Tibial nerve (tissue), 4 donors: ENCODE measurements around the gene SFPQ. TPM values are rescaled to one million over a fixed set of nuclear protein-coding genes. Genes with fewer than 3 reads are reported as not detected.

ENCODE experiments used
- DNase-seq, 2 donors: peaks; one replicate each; pipeline ENCODE4 v3.0.0-alpha.2; 2019; ENCODE audit warnings: low spot score in 2 of 2
- H3K27ac ChIP-seq, 4 donors: fragments of 200-600 bp; sonication (generic) in 3 of 4; one replicate each; pipeline ENCODE4 v1.5.1; 2017 to 2019; ENCODE audit warnings: mild to moderate bottlenecking in 1 of 4
- H3K27me3 ChIP-seq, 2 donors: fragments of 200-600 bp; sonication (generic) in 1 of 2; one replicate each; pipeline versions ENCODE4 v1.5.1 to v1.6.0; 2017 to 2019
- H3K36me3 ChIP-seq, 3 donors: fragments of 200-600 bp; sonication (generic); one replicate each; pipeline ENCODE4 v1.5.1; 2018 to 2019
- H3K4me1 ChIP-seq, 4 donors: fragments of 200-600 bp; sonication (generic) in 3 of 4; one replicate each; pipeline ENCODE4 v1.5.1; 2017 to 2019
- H3K4me3 ChIP-seq, 4 donors: fragments of 200-600 bp; sonication (generic) in 3 of 4; one replicate each; pipeline ENCODE4 v1.5.1; 2017 to 2019; ENCODE audit warnings: mild to moderate bottlenecking in 1 of 4, moderate library complexity in 1 of 4
- H3K9me3 ChIP-seq, 4 donors: fragments of 200-600 bp; sonication (generic) in 3 of 4; one replicate each; pipeline ENCODE4 v1.5.1; 2017 to 2019
- CTCF ChIP-seq, 5 experiments: fragments of 200-600 bp in 3 of 5; fragments of 450-650 bp in 2 of 5; sonication (generic) in 3 of 5; IDR thresholded peaks; one replicate each; pipeline ENCODE4 v1.5.1; 2016 to 2019; ENCODE audit warnings: antibody characterized with exemption in 5 of 5, mild to moderate bottlenecking in 3 of 5, moderate library complexity in 2 of 5
- EP300 ChIP-seq, 2 donors: sonication (generic); formaldehyde crosslinking; IDR thresholded peaks; one replicate each; pipeline ENCODE4 v1.6.1; 2017; ENCODE audit warnings: antibody characterized with exemption in 2 of 2, mild to moderate bottlenecking in 1 of 2
- POLR2A ChIP-seq, 2 donors: fragments of 450-650 bp; IDR thresholded peaks; one replicate each; pipeline ENCODE4 v1.6.1; 2017; ENCODE audit warnings: antibody characterized with exemption in 2 of 2, mild to moderate bottlenecking in 2 of 2, moderate library complexity in 2 of 2
- WGBS, 2 donors: methylation state at CpG; one replicate each; pipeline ENCODE4 v1.1.5; 2018; 5-methylcytosine and 5-hydroxymethylcytosine counted together
- total RNA-seq, 4 donors: library from RNA; depleted of rRNA; stranded (reverse); fragments of >200 nt; gene quantifications; one replicate each; pipeline ENCODE4 v1.1.0, GENCODE V29; 2016

Gene SFPQ
- total RNA-seq, 4 donors from 2014 or later, result 243 to 318 (median 267) TPM

- peak; percentile 68 to 69 for DNase-seq
- Histone ChIP-seq H3K4me1 (peaks cover 0 to 48% (median 34%) of the 10 kb centered on the region in 4 donors), H3K27me3 (no peaks in the 10 kb centered on the region), H3K36me3 (peaks cover 11 to 43% (median 19%) of the 10 kb centered on the region in 3 donors), H3K27ac (peak overlapping the region; percentile 97 to 100 (median 99)), H3K9me3 (no peaks in the 10 kb centered on the region), H3K4me3 (peak overlapping the region; percentile 90 to 100 (median 96))
- 1% methylated on average over 51 to 60 of the region's 94 CpGs for WGBS, 2 donors
- peak in 1 of 2 donors; percentile 83 for TF ChIP-seq EP300 (IDR thresholded peaks at IDR 0.05)
- TF ChIP-seq POLR2A (IDR thresholded peaks at IDR 0.05), result peak in 1 of 2 donors; percentile 62
- TF ChIP-seq CTCF (IDR thresholded peaks at IDR 0.05), result peak in 4 of 5 experiments; percentile 27 to 74 (median 51)
These were observed 691 bp downstream of the SFPQ start for GRCh38 chr1:35192056-35192852.

- Histone ChIP-seq H3K4me1 (peaks cover 0 to 55% (median 40%) of the 10 kb centered on the region in 4 donors), H3K4me3 (peak overlapping the region; percentile 90 to 100 (median 96)), H3K36me3 (peaks cover 16 to 50% (median 26%) of the 10 kb centered on the region in 3 donors), H3K27ac (peak overlapping the region; percentile 97 to 100 (median 99)), H3K27me3 (no peaks in the 10 kb centered on the region), H3K9me3 (no peaks in the 10 kb centered on the region)
- no peak for TF ChIP-seq CTCF (IDR thresholded peaks at IDR 0.05)
- no peak for TF ChIP-seq POLR2A (IDR thresholded peaks at IDR 0.05)
- TF ChIP-seq EP300 (IDR thresholded peaks at IDR 0.05), result no peak
- 1% methylated on average over 25 of the region's 25 CpGs for whole genome bisulfite sequencing, 2 donors
- DNase-seq, result no peak
These were observed 1.4 kb downstream of the SFPQ start for GRCh38 chr1:35191429-35192055.

GRCh38 chr1:35190784-35191183 lies 2.2 kb downstream of the SFPQ start:
- WGBS, 2 donors, result 0 to 3% methylated on average over 6 of the region's 6 CpGs
- Histone ChIP-seq H3K4me1 (peaks cover 0 to 63% (median 47%) of the 10 kb centered on the region in 4 donors), H3K9me3 (no peaks in the 10 kb centered on the region), H3K27ac (peak overlapping the region in 2 of 4 donors; percentile 97 to 99), H3K27me3 (no peaks in the 10 kb centered on the region), H3K36me3 (peaks cover 16 to 57% (median 31%) of the 10 kb centered on the region in 3 donors), H3K4me3 (peak overlapping the region; percentile 90 to 100 (median 96))
- no peak for DNase-seq
- no peak for TF ChIP-seq POLR2A (IDR thresholded peaks at IDR 0.05)
- no peak for TF ChIP-seq EP300 (IDR thresholded peaks at IDR 0.05)
- TF ChIP-seq CTCF (IDR thresholded peaks at IDR 0.05), result no peak

GRCh38 chr1:35188578-35189392 lies 4.2 kb downstream of the SFPQ start:
- TF ChIP-seq EP300 (IDR thresholded peaks at IDR 0.05) (no peak), POLR2A (IDR thresholded peaks at IDR 0.05) (no peak), CTCF (IDR thresholded peaks at IDR 0.05) (no peak)
- Histone ChIP-seq H3K27ac (no peak overlapping the region), H3K36me3 (peaks cover 16 to 77% (median 43%) of the 10 kb centered on the region in 3 donors), H3K4me3 (no peak overlapping the region), H3K27me3 (no peaks in the 10 kb centered on the region), H3K4me1 (peaks cover 0 to 80% (median 57%) of the 10 kb centered on the region in 4 donors), H3K9me3 (no peaks in the 10 kb centered on the region)
- 74 to 77% methylated on average over 20 of the region's 20 CpGs for WGBS, 2 donors
- DNase-seq, result no peak
